HEK293 (cell line): ENCODE data around the gene TIGD7.
A peak's percentile ranks its signal among the peaks of the same experiment; 100 is the strongest.

ENCODE experiments used
- BCL11B ChIP-seq: fragments of 450-650 bp; formaldehyde crosslinking; IDR thresholded peaks from 2 replicates; pipeline ENCODE4 v1.5.1; 2016; ENCODE audit warnings: low read depth, missing biosample characterization, missing genetic modification characterization
- GLIS1 ChIP-seq: fragments of 450-650 bp; formaldehyde crosslinking; IDR thresholded peaks from 2 replicates; pipeline ENCODE4 v1.5.1; 2016; ENCODE audit warnings: missing biosample characterization, missing genetic modification characterization
- HOXC10 ChIP-seq: sonication (generic); formaldehyde crosslinking; IDR thresholded peaks from 2 replicates; pipeline ENCODE4 v1.8.1; 2023; ENCODE audit warnings: mild to moderate bottlenecking, missing genetic modification reagents
- HOXD13 ChIP-seq: sonication (generic); formaldehyde crosslinking; IDR thresholded peaks from 2 replicates; pipeline ENCODE4 v1.8.0; 2022; ENCODE audit warnings: missing genetic modification reagents, borderline replicate concordance
- KLF16 ChIP-seq: fragments of 450-650 bp; formaldehyde crosslinking; IDR thresholded peaks from 2 replicates; pipeline ENCODE4 v1.5.1; 2017; ENCODE audit warnings: missing biosample characterization, missing genetic modification characterization
- RBAK ChIP-seq: fragments of 450-650 bp; formaldehyde crosslinking; IDR thresholded peaks from 2 replicates; pipeline ENCODE4 v1.5.1; 2016; ENCODE audit warnings: missing biosample characterization, missing genetic modification characterization
- REPIN1 ChIP-seq: fragments of 450-650 bp; formaldehyde crosslinking; IDR thresholded peaks from 2 replicates; pipeline ENCODE4 v1.5.1; 2017; ENCODE audit warnings: missing biosample characterization, missing genetic modification characterization, low read depth
- ZFP41 ChIP-seq: fragments of 450-650 bp; formaldehyde crosslinking; IDR thresholded peaks from 2 replicates; pipeline ENCODE4 v1.5.1; 2016; ENCODE audit warnings: missing biosample characterization, missing genetic modification characterization, borderline replicate concordance
- ZNF133 ChIP-seq: fragments of 450-650 bp; formaldehyde crosslinking; IDR thresholded peaks from 2 replicates; pipeline ENCODE4 v1.5.1; 2016; ENCODE audit warnings: missing biosample characterization, missing genetic modification characterization
- ZNF146 ChIP-seq: fragments of 450-650 bp; formaldehyde crosslinking; IDR thresholded peaks from 2 replicates; pipeline ENCODE4 v1.5.1; 2016; ENCODE audit warnings: missing biosample characterization, missing genetic modification characterization
- ZNF174 ChIP-seq: fragments of 450-650 bp; formaldehyde crosslinking; IDR thresholded peaks from 2 replicates; pipeline ENCODE4 v1.5.0; 2017; ENCODE audit warnings: missing biosample characterization, mild to moderate bottlenecking, missing genetic modification characterization
- ZNF266 ChIP-seq: fragments of 450-650 bp; formaldehyde crosslinking; IDR thresholded peaks from 2 replicates; pipeline ENCODE4 v1.5.1; 2016; ENCODE audit warnings: missing biosample characterization, missing genetic modification characterization, low read depth
- ZNF311 ChIP-seq: fragments of 450-650 bp; formaldehyde crosslinking; IDR thresholded peaks from 2 replicates; pipeline ENCODE4 v1.5.1; 2017; ENCODE audit warnings: missing biosample characterization, missing genetic modification characterization, borderline replicate concordance
- ZNF354C ChIP-seq: fragments of 450-650 bp; formaldehyde crosslinking; IDR thresholded peaks from 2 replicates; pipeline ENCODE4 v1.5.1; 2016; ENCODE audit warnings: missing biosample characterization, missing genetic modification characterization, low read depth, borderline replicate concordance
- ZNF37A ChIP-seq: fragments of 450-650 bp; IDR thresholded peaks from 2 replicates; pipeline ENCODE4 v1.5.1; 2018; ENCODE audit warnings: missing biosample characterization, missing genetic modification characterization
- ZNF560 ChIP-seq: fragments of 450-650 bp; formaldehyde crosslinking; IDR thresholded peaks from 2 replicates; pipeline ENCODE4 v1.5.1; 2017; ENCODE audit warnings: missing biosample characterization, missing genetic modification characterization, borderline replicate concordance
- ZNF600 ChIP-seq: fragments of 450-650 bp; formaldehyde crosslinking; IDR thresholded peaks from 2 replicates; pipeline ENCODE4 v1.5.1; 2016; ENCODE audit warnings: missing biosample characterization, missing genetic modification characterization
- ZNF654 ChIP-seq: fragments of 450-650 bp; formaldehyde crosslinking; IDR thresholded peaks from 2 replicates; pipeline ENCODE4 v1.5.1; 2016; ENCODE audit warnings: low read depth, missing biosample characterization, missing genetic modification characterization
- ZNF660 ChIP-seq: fragments of 450-650 bp; IDR thresholded peaks from 2 replicates; pipeline ENCODE4 v1.5.1; 2018; ENCODE audit warnings: missing biosample characterization, mild to moderate bottlenecking, missing genetic modification characterization
- ZNF707 ChIP-seq: fragments of 450-650 bp; formaldehyde crosslinking; IDR thresholded peaks from 2 replicates; pipeline ENCODE4 v1.5.1; 2016; ENCODE audit warnings: missing biosample characterization, missing genetic modification characterization
- ZNF785 ChIP-seq: fragments of 450-650 bp; formaldehyde crosslinking; IDR thresholded peaks from 2 replicates; pipeline ENCODE4 v1.5.1; 2016; ENCODE audit warnings: missing biosample characterization, missing genetic modification characterization
- ZNF792 ChIP-seq: fragments of 450-650 bp; formaldehyde crosslinking; IDR thresholded peaks from 2 replicates; pipeline ENCODE4 v1.5.1; 2016; ENCODE audit warnings: missing biosample characterization, missing genetic modification characterization
- ZSCAN16 ChIP-seq: fragments of 450-650 bp; formaldehyde crosslinking; IDR thresholded peaks from 2 replicates; pipeline ENCODE4 v1.5.1; 2016; ENCODE audit warnings: missing biosample characterization, missing genetic modification characterization
- ZSCAN23 ChIP-seq: fragments of 450-650 bp; formaldehyde crosslinking; IDR thresholded peaks from 2 replicates; pipeline ENCODE4 v1.5.1; 2016; ENCODE audit warnings: missing biosample characterization, missing genetic modification characterization
- TF ChIP-seq, protein P1 (sequence below): fragments of 450-650 bp; formaldehyde crosslinking; IDR thresholded peaks from 2 replicates; pipeline ENCODE4 v1.5.1; 2016; ENCODE audit warnings: missing biosample characterization, missing genetic modification characterization
- TF ChIP-seq, protein P2 (sequence below): fragments of 450-650 bp; formaldehyde crosslinking; IDR thresholded peaks from 2 replicates; pipeline ENCODE4 v1.5.1; 2016; ENCODE audit warnings: missing biosample characterization, missing genetic modification characterization
- TF ChIP-seq, protein P3 (sequence below): fragments of 450-650 bp; formaldehyde crosslinking; IDR thresholded peaks from 2 replicates; pipeline ENCODE4 v1.5.1; 2016; ENCODE audit warnings: missing biosample characterization, missing genetic modification characterization

TIGD7 gene

DNA sequence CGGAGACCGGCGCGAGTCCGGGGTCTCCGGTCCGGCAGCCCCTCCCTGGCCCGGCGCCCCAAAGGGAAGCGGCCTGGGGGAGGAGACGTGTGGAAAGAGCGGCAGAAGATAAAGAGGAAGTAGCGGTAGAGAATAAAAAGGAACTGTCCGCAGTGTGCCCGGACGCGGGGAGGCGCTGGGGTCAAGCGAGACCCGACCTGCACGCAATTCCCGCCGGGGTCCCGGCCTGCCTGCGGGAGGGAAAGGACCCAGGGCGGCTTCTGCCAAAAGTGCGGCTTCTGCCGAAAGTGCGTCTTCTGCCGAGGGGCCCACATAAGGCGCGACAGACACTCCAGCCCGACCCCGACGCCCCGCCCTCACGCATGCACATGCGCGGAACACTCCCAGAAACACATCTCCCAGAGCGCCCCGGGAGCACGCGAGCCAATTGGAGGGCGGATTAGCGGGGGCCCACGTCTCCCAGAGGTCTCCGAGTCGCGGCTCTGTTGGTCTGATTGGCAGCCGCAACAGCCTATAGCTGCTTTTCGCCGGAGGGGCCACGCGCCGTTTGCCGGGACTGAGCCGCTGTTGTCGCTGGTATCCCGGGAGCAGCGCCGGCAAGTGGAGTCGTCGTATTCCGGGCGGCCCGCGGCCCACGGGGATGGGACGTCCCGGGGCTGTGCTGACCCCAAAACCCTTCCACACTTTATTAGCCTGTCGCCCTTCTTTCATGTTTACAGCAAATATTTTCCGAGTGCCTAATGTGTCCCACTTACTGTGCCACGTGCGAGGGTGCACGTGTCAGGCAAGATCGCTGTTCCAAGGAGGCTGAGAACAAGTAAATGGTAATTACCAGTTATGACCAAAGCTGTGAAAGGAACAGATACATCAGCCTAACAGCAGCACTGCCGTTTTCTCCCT lies 40.8 kb downstream of the TIGD7 start (continued):
- TF ChIP-seq RBAK (tag by site-specific recombination), result no peak
- no peak for TF ChIP-seq HOXD13 (CRISPR knock-in tag)
- TF ChIP-seq BCL11B (tag by site-specific recombination), result peak; percentile 78; the same call in 1 of the 2 replicates
- no peak for TF ChIP-seq ZNF785 (tag by site-specific recombination)
- no peak for TF ChIP-seq ZNF354C
- TF ChIP-seq GLIS1, result peak; percentile 82
- no peak for TF ChIP-seq HOXC10
- no peak for TF ChIP-seq ZNF707 (tag by site-specific recombination)
- TF ChIP-seq ZNF174 (tag by site-specific recombination), result no peak
- TF ChIP-seq ZNF133 (tag by site-specific recombination), result 0 out of 2 replicates have a peak, but pooled peaks have one; percentile 15
- no peak for TF ChIP-seq ZNF600 (tag by site-specific recombination)
- no peak for TF ChIP-seq ZNF560 (tag by site-specific recombination)
- no peak for TF ChIP-seq REPIN1 (tag by site-specific recombination)
- TF ChIP-seq ZNF654, result no peak
- TF ChIP-seq, protein P1, sequence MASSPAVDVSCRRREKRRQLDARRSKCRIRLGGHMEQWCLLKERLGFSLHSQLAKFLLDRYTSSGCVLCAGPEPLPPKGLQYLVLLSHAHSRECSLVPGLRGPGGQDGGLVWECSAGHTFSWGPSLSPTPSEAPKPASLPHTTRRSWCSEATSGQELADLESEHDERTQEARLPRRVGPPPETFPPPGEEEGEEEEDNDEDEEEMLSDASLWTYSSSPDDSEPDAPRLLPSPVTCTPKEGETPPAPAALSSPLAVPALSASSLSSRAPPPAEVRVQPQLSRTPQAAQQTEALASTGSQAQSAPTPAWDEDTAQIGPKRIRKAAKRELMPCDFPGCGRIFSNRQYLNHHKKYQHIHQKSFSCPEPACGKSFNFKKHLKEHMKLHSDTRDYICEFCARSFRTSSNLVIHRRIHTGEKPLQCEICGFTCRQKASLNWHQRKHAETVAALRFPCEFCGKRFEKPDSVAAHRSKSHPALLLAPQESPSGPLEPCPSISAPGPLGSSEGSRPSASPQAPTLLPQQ (tag by site-specific recombination), result peak; percentile 100
- TF ChIP-seq ZSCAN23 (tag by site-specific recombination), result no peak
- TF ChIP-seq ZNF37A (tag by site-specific recombination), result no peak; the same call in 1 of the 2 replicates
- no peak for TF ChIP-seq ZNF146
- TF ChIP-seq ZSCAN16 (tag by site-specific recombination), result no peak; the same call in 1 of the 2 replicates
- TF ChIP-seq, protein P2, sequence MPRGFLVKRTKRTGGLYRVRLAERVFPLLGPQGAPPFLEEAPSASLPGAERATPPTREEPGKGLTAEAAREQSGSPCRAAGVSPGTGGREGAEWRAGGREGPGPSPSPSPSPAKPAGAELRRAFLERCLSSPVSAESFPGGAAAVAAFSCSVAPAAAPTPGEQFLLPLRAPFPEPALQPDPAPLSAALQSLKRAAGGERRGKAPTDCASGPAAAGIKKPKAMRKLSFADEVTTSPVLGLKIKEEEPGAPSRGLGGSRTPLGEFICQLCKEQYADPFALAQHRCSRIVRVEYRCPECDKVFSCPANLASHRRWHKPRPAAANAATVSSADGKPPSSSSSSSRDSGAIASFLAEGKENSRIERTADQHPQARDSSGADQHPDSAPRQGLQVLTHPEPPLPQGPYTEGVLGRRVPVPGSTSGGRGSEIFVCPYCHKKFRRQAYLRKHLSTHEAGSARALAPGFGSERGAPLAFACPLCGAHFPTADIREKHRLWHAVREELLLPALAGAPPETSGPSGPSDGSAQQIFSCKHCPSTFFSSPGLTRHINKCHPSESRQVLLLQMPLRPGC (tag by site-specific recombination), result peak; percentile 36; the same call in 1 of the 2 replicates
- no peak for TF ChIP-seq ZNF266 (tag by site-specific recombination)
- TF ChIP-seq KLF16 (tag by site-specific recombination), result peak; percentile 86
- peak; percentile 88 for TF ChIP-seq ZNF660 (tag by site-specific recombination)
- TF ChIP-seq, protein P3, sequence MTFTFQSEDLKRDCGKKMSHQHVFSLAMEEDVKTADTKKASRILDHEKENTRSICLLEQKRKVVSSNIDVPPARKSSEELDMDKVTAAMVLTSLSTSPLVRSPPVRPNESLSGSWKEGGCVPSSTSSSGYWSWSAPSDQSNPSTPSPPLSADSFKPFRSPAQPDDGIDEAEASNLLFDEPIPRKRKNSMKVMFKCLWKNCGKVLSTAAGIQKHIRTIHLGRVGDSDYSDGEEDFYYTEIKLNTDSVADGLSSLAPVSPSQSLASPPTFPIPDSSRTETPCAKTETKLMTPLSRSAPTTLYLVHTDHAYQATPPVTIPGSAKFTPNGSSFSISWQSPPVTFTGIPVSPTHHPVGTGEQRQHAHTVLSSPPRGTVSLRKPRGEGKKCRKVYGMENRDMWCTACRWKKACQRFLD (tag by site-specific recombination), result no peak
- no peak for TF ChIP-seq ZNF792 (tag by site-specific recombination)
- TF ChIP-seq ZNF311 (tag by site-specific recombination), result no peak
- no peak for TF ChIP-seq ZFP41 (tag by site-specific recombination)
